MM.1S (cell line): Measurements from ENCODE around the gene SLIT1.

Experiments
- EZH2 ChIP-seq: fragments of 300-600 bp; sonication (generic); optimal IDR thresholded peaks from 2 replicates; pipeline ENCODE3; 2017; ENCODE audit warnings: low read depth, mild to moderate bottlenecking, antibody characterized with exemption, low read length, mixed read lengths
- EZH2phosphoT487 ChIP-seq: fragments of 300-600 bp; sonication (generic); IDR thresholded peaks from 2 replicates; pipeline ENCODE4 v1.6.1; 2018; ENCODE audit warnings: antibody characterized with exemption, low read length
- TF ChIP-seq, protein P1 (sequence below): fragments of 300-600 bp; sonication (generic); IDR thresholded peaks from 2 replicates; pipeline ENCODE4 v1.5.1; 2016; ENCODE audit warnings: antibody characterized with exemption, low read length, mixed read lengths

DNA sequence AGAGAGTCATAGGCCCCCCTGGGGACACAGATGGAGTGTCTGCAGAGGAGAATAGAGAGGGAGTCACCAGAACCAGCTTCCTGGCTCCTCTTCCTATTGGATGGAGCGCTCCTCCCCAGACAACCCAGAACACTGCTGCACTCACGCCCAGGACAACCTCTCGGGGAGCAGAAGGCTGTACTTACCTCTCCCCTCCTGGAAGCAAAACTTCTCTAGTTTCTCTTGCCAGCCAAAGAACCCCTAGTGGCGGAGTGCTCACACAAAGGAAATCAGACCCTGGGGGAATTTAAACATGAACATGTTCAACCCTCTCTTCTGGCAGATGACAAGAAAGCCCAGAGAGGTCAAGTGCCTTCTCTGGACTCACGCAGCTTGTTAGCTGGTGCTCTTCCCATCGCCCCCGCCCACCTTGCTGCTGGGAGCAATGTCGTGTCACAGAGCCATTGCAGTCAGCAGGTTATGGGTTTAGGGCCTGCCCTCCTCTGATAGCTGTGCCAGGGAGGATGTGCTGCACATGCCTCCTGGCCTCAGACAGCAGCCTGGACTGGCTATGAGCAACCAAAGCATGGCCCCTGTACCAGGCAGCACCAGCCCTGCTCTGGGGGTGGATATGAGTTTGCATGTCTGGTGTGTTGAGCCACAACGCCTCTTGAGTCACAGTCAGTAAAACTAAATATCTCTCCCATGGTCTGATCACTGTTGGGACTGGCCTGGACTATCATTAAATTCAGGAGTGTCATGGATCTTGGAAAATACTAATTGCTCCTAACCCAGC lies 84.4 kb downstream of the SLIT1 start:
- TF ChIP-seq, protein P1, sequence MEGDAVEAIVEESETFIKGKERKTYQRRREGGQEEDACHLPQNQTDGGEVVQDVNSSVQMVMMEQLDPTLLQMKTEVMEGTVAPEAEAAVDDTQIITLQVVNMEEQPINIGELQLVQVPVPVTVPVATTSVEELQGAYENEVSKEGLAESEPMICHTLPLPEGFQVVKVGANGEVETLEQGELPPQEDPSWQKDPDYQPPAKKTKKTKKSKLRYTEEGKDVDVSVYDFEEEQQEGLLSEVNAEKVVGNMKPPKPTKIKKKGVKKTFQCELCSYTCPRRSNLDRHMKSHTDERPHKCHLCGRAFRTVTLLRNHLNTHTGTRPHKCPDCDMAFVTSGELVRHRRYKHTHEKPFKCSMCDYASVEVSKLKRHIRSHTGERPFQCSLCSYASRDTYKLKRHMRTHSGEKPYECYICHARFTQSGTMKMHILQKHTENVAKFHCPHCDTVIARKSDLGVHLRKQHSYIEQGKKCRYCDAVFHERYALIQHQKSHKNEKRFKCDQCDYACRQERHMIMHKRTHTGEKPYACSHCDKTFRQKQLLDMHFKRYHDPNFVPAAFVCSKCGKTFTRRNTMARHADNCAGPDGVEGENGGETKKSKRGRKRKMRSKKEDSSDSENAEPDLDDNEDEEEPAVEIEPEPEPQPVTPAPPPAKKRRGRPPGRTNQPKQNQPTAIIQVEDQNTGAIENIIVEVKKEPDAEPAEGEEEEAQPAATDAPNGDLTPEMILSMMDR = no peak
- TF ChIP-seq EZH2 (no peak), EZH2phosphoT487 (no peak)
